Caco-2 (cell line): ENCODE measurements around the gene PTGIR. TPM values are rescaled to one million over a fixed set of nuclear protein-coding genes. Genes with fewer than 3 reads are reported as not detected.

ENCODE experiments used
- BruUV-seq: library from RNA; stranded (reverse); fragments of 400-500 nt; replicated peaks from 2 replicates; lab custom pipeline; 2021; lab: Mats Ljungman, UMichigan
- CTCF ChIA-PET: fragments of 300-600 bp; sonication (Branson Sonifier 250); formaldehyde crosslinking; loops from one replicate; lab custom pipeline; 2022; ENCODE audit warnings: antibody characterized with exemption; lab: Charles Lee
- POLR2A ChIA-PET: fragments of 300-600 bp; sonication (Branson Sonifier 250); formaldehyde crosslinking; loops from one replicate; lab custom pipeline; 2022; ENCODE audit warnings: antibody characterized with exemption; lab: Charles Lee
- DNase-seq, 2 experiments: peaks; one replicate each; pipeline versions ENCODE4 v3.0.0 to v3.0.0-alpha.2; 2020 to 2022
- H3K27me3 ChIP-seq: replicated peaks from 2 replicates; pipeline ENCODE4 v1.6.0; 2011; ENCODE audit warnings: low read length; ENCODE audit not compliant: control insufficient read depth, insufficient read depth
- H3K36me3 ChIP-seq: 2 replicates; pipeline ENCODE4 v1.5.1; 2011; ENCODE audit warnings: low read length; ENCODE audit not compliant: control insufficient read depth, insufficient read depth
- H3K4me1 ChIP-seq: fragments of 250-450 bp; sonication (Bioruptor Pico); 2 replicates; pipeline ENCODE4 v1.5.1; 2020; ENCODE audit warnings: mild to moderate bottlenecking
- H3K4me3 ChIP-seq: 2 replicates; pipeline ENCODE4 v1.5.1; 2011; ENCODE audit warnings: low read depth, mild to moderate bottlenecking, control low read depth, low read length
- H3K9me3 ChIP-seq: fragments of 250-450 bp; sonication (Bioruptor Pico); 2 replicates; pipeline ENCODE4 v1.5.1; 2020; ENCODE audit warnings: mild to moderate bottlenecking, moderate library complexity
- H3K27ac Mint-ChIP-seq: one replicate; pipeline ENCODE4 v1.8.0; 2022; ENCODE audit warnings: mixed read lengths; ENCODE audit not compliant: unreplicated experiment
- H3K27me3 Mint-ChIP-seq: one replicate; pipeline ENCODE4 v1.8.0; 2022; ENCODE audit warnings: mixed read lengths; ENCODE audit not compliant: insufficient read depth, unreplicated experiment
- H3K36me3 Mint-ChIP-seq: one replicate; pipeline ENCODE4 v1.8.0; 2022; ENCODE audit warnings: mild to moderate bottlenecking, mixed read lengths; ENCODE audit not compliant: insufficient read depth, unreplicated experiment
- H3K4me1 Mint-ChIP-seq: one replicate; pipeline ENCODE4 v1.8.0; 2022; ENCODE audit warnings: low read depth, mixed read lengths; ENCODE audit not compliant: unreplicated experiment
- H3K4me3 Mint-ChIP-seq: one replicate; pipeline ENCODE4 v1.8.0; 2022; ENCODE audit warnings: mild to moderate bottlenecking, moderate library complexity, mixed read lengths; ENCODE audit not compliant: unreplicated experiment
- H3K9me3 Mint-ChIP-seq: one replicate; pipeline ENCODE4 v1.8.0; 2022; ENCODE audit warnings: mixed read lengths; ENCODE audit not compliant: unreplicated experiment
- CTCF ChIP-seq, 2 experiments: fragments of 200-600 bp in 1 of 2; IDR thresholded peaks; 1 replicate in 1 of 2; 2 replicates in 1 of 2; pipeline versions ENCODE4 v1.5.1 to v1.8.0; 2011 to 2022; ENCODE audit warnings: antibody characterized with exemption in 1 of 2, control low read depth in 1 of 2, inconsistent platforms in 1 of 2, low read depth in 1 of 2, low read length in 1 of 2, mild to moderate bottlenecking in 1 of 2, moderate library complexity in 1 of 2; ENCODE audit not compliant: insufficient read depth in 1 of 2, severe bottlenecking in 1 of 2, unreplicated experiment in 1 of 2
- intact Hi-C: fragments of 100-400 bp; cut with micrococcal nuclease; formaldehyde crosslinking; loops from one replicate; pipeline ENCODE4 v1.10.0; 2022; ENCODE audit not compliant: unreplicated experiment
- total RNA-seq: library from RNA; stranded (reverse); gene quantifications from 2 replicates; pipeline ENCODE4 v1.2.3, GENCODE V29; 2022

PTGIR gene
- total RNA-seq, 1 experiment from 2014 or later = not detected

DNA sequence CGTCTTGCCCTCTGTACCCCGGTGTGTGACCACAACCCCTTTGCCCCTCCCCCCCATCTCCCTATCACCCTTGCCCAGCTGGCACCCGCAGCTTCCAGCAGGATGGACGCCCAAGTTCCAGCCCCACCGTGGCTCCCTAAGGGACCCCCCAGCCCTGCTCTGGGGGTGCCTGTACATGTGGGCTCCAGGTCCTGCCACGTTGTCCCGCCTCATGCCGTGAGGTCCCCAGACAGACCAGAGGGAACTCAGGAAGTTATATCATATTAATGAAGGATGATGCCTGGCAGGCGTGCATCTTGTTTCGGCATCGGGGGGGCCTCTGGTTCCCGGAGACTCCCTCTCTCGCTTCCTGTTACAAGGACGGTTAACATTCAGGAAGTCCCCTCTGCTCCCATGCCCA, 1.6 kb upstream of the PTGIR start:
- H3K36me3 Mint-ChIP-seq = no peaks in the 10 kb centered on the region
- H3K9me3 Mint-ChIP-seq = no peaks in the 10 kb centered on the region
- Histone ChIP-seq H3K36me3 (no peaks in the 10 kb centered on the region), H3K4me3 (no peak overlapping the region), H3K4me1 (peaks cover 3% of the 10 kb centered on the region; the same call in 1 of the 2 replicates), H3K9me3 (no peaks in the 10 kb centered on the region), H3K27me3 (no peaks in the 10 kb centered on the region)
- POLR2A ChIA-PET = no interaction called here
- no peak overlapping the region for H3K27ac Mint-ChIP-seq
- no peaks in the 10 kb centered on the region for H3K27me3 Mint-ChIP-seq
- TF ChIP-seq CTCF (IDR thresholded peaks at IDR 0.05; ENCODE audit: insufficient read depth in 1 of 2, low read depth in 1 of 2, low read length in 1 of 2, severe bottlenecking in 1 of 2, unreplicated experiment in 1 of 2) = no peak
- CTCF ChIA-PET = no interaction called here
- no peak for DNase-seq
- intact Hi-C loops = no loop called here
- H3K4me3 Mint-ChIP-seq = no peak overlapping the region
- no TSS peak for BruUV-seq
- H3K4me1 Mint-ChIP-seq = no peaks in the 10 kb centered on the region

GRCh38 chr19:46625731-46626130, 842 bp upstream of the PTGIR start:
- H3K4me1 ChIP-seq = peaks cover 10% of the 10 kb centered on the region
- H3K27me3 Mint-ChIP-seq = no peaks in the 10 kb centered on the region
- H3K9me3 Mint-ChIP-seq = no peaks in the 10 kb centered on the region
- H3K36me3 Mint-ChIP-seq = no peaks in the 10 kb centered on the region
- H3K36me3 ChIP-seq = no peaks in the 10 kb centered on the region
- ChIA-PET POLR2A (no interaction called here), CTCF (no interaction called here)
- no peak overlapping the region for H3K4me3 Mint-ChIP-seq
- DNase-seq = no peak
- H3K4me3 ChIP-seq = no peak overlapping the region
- no peak overlapping the region for H3K27ac Mint-ChIP-seq
- no peaks in the 10 kb centered on the region for H3K9me3 ChIP-seq
- intact Hi-C loops = no loop called here
- TF ChIP-seq CTCF (IDR thresholded peaks at IDR 0.05; ENCODE audit: insufficient read depth in 1 of 2, low read depth in 1 of 2, low read length in 1 of 2, severe bottlenecking in 1 of 2, unreplicated experiment in 1 of 2) = no peak
- H3K27me3 ChIP-seq = no peaks in the 10 kb centered on the region
- H3K4me1 Mint-ChIP-seq = no peaks in the 10 kb centered on the region
- BruUV-seq = no TSS peak

GRCh38 chr19:46623915-46624502, 880 bp downstream of the PTGIR start:
- no peak overlapping the region for H3K4me3 ChIP-seq
- Mint-ChIP-seq H3K9me3 (no peaks in the 10 kb centered on the region), H3K36me3 (no peaks in the 10 kb centered on the region), H3K27ac (no peak overlapping the region), H3K4me3 (no peak overlapping the region), H3K4me1 (no peaks in the 10 kb centered on the region), H3K27me3 (no peaks in the 10 kb centered on the region)
- BruUV-seq = no TSS peak
- no peaks in the 10 kb centered on the region for H3K36me3 ChIP-seq
- peaks cover 14% of the 10 kb centered on the region for H3K4me1 ChIP-seq
- ChIA-PET CTCF (no interaction called here), POLR2A (no interaction called here)
- H3K27me3 ChIP-seq = no peaks in the 10 kb centered on the region
- no peak for DNase-seq
- TF ChIP-seq CTCF (IDR thresholded peaks at IDR 0.05; ENCODE audit: insufficient read depth in 1 of 2, low read depth in 1 of 2, low read length in 1 of 2, severe bottlenecking in 1 of 2, unreplicated experiment in 1 of 2) = no peak
- intact Hi-C loops = no loop called here
- no peaks in the 10 kb centered on the region for H3K9me3 ChIP-seq
